ENCODE results near the gene TAF4.
"Not testable (repeated sequence)": the region's sequence is repeated elsewhere in the genome, so short reads cannot be mapped to it uniquely, and the experiment has no call there.

TAF4 gene

GRCh38 chr20:61998343-61999121 is 67.1 kb downstream of the TAF4 start:
- DNase-seq (ENCODE audit: low read depth in 3 of 3), result no peak

- no peak for DNase-seq (ENCODE audit: low read depth in 3 of 3)
These were observed 67.8 kb downstream of the TAF4 start for GRCh38 chr20:61997891-61998290.

- no peak for DNase-seq (ENCODE audit: low read depth in 3 of 3)
These were observed 68.3 kb downstream of the TAF4 start for GRCh38 chr20:61997372-61997771.

- DNase-seq (ENCODE audit: low read depth in 3 of 3), result no peak
These were observed 71.1 kb downstream of the TAF4 start for GRCh38 chr20:61994546-61994945.

GRCh38 chr20:61993058-61993457 is 72.6 kb downstream of the TAF4 start:
- no peak for DNase-seq (ENCODE audit: low read depth in 3 of 3)

GRCh38 chr20:61991476-61991875 is 74.2 kb downstream of the TAF4 start:
- DNase-seq (ENCODE audit: low read depth in 3 of 3), result no peak

GRCh38 chr20:61990484-61990883 is 75.2 kb downstream of the TAF4 start:
- no peak for DNase-seq (ENCODE audit: low read depth in 3 of 3)

- DNase-seq (ENCODE audit: low read depth in 3 of 3), result no peak
These were observed 75.9 kb downstream of the TAF4 start for GRCh38 chr20:61989741-61990140.

GRCh38 chr20:61988665-61989064 is 77.0 kb downstream of the TAF4 start:
- no peak for DNase-seq (ENCODE audit: low read depth in 3 of 3)

GRCh38 chr20:61986762-61987321 is 78.8 kb downstream of the TAF4 start:
- DNase-seq (ENCODE audit: low read depth in 3 of 3), result no peak

GRCh38 chr20:61985096-61985495 is 80.6 kb downstream of the TAF4 start:
- no peak for DNase-seq (ENCODE audit: low read depth in 3 of 3)

GRCh38 chr20:61984431-61984830 is 81.2 kb downstream of the TAF4 start:
- DNase-seq (ENCODE audit: low read depth in 3 of 3), result not testable (repeated sequence)

GRCh38 chr20:61983965-61984364 is 81.7 kb downstream of the TAF4 start:
- no peak for DNase-seq (ENCODE audit: low read depth in 3 of 3)

GRCh38 chr20:61982951-61983315 is 82.7 kb downstream of the TAF4 start:
- no peak for DNase-seq (ENCODE audit: low read depth in 3 of 3)

- DNase-seq (ENCODE audit: low read depth in 3 of 3), result no peak
These were observed 83.3 kb downstream of the TAF4 start for GRCh38 chr20:61982191-61982950.

- not testable (repeated sequence) for DNase-seq (ENCODE audit: low read depth in 3 of 3)
These were observed 84.0 kb downstream of the TAF4 start for GRCh38 chr20:61981691-61982090.

GRCh38 chr20:61980647-61981583 is 84.8 kb downstream of the TAF4 start:
- no peak for DNase-seq (ENCODE audit: low read depth in 3 of 3)

GRCh38 chr20:61979701-61980635 is 85.7 kb downstream of the TAF4 start:
- no peak for DNase-seq (ENCODE audit: low read depth in 3 of 3)

- no peak for DNase-seq (ENCODE audit: low read depth in 3 of 3)
These were observed 86.6 kb downstream of the TAF4 start for GRCh38 chr20:61979090-61979489.

- DNase-seq (ENCODE audit: low read depth in 3 of 3), result no peak
These were observed 87.2 kb downstream of the TAF4 start for GRCh38 chr20:61978491-61978890.

GRCh38 chr20:61977419-61977786 is 88.3 kb downstream of the TAF4 start:
- no peak for DNase-seq (ENCODE audit: low read depth in 3 of 3)
